ENCODE results near the gene SIPA1L3. TPM values are rescaled to one million over a fixed set of nuclear protein-coding genes. Genes with fewer than 3 reads are reported as not detected.

The SIPA1L3 gene
- total RNA-seq, 1 donor from 2014 or later, result 3.4 TPM

DNA sequence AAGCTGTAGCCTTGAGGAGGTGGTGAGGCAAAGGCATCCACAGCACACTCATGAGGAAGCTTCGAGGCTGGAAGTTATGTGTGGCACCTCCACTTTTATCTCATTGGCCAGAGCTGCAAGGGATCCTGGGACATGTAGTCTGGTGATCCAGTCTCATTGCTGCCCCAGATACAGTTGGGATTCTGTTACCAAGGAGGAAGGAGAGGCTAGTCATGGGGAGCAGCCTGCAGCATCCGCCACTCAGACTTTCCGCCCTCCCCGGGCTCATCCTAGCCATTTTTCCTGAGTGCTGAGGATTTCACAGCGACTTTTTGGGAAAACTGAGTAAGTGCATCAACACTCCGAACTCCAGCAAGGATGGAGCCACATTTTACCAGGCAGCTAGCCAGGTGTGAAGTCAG lies 242.7 kb downstream of the SIPA1L3 start:
- no peak for FAIRE-seq
- no peaks in the 10 kb centered on the region for H3K27me3 ChIP-seq (ENCODE audit: control insufficient read depth, insufficient read depth, low read length)
- DNase-seq (ENCODE audit: low read depth), result no peak
- H3K36me3 ChIP-seq (ENCODE audit: control insufficient read depth, insufficient read depth, low read length), result peaks cover 7% of the 10 kb centered on the region
- no peak overlapping the region for H3K4me3 ChIP-seq (ENCODE audit: low read depth, low read length)
- TF ChIP-seq CTCF (IDR thresholded peaks at IDR 0.05; ENCODE audit: insufficient read depth, low read length, severe bottlenecking), result no peak

DNA sequence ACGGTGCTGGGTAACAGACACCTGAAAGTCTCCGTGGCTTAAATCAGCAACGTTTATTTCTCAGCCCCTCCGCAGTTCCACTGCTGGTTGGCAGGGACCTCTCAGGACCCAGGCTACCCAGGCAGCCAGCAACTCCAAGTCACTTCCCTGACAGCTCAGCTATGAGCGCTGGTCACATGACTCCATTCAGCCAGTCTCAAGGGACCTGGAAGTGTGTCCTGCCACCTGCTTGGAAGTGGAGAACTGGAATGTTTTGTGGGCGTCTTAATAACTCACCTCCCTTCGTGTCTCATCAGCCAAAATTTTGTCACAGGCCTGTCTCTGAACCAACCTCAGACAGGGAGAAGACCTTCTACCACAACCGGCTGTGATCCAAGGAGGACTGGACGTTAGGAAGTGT lies 244.2 kb downstream of the SIPA1L3 start:
- H3K4me3 ChIP-seq (ENCODE audit: low read depth, low read length), result no peak overlapping the region
- FAIRE-seq (no peak), DNase-seq (ENCODE audit: low read depth) (no peak)
- H3K27me3 ChIP-seq (ENCODE audit: control insufficient read depth, insufficient read depth, low read length), result no peaks in the 10 kb centered on the region
- peaks cover 7% of the 10 kb centered on the region for H3K36me3 ChIP-seq (ENCODE audit: control insufficient read depth, insufficient read depth, low read length)
- TF ChIP-seq CTCF (IDR thresholded peaks at IDR 0.05; ENCODE audit: insufficient read depth, low read length, severe bottlenecking), result no peak

DNA sequence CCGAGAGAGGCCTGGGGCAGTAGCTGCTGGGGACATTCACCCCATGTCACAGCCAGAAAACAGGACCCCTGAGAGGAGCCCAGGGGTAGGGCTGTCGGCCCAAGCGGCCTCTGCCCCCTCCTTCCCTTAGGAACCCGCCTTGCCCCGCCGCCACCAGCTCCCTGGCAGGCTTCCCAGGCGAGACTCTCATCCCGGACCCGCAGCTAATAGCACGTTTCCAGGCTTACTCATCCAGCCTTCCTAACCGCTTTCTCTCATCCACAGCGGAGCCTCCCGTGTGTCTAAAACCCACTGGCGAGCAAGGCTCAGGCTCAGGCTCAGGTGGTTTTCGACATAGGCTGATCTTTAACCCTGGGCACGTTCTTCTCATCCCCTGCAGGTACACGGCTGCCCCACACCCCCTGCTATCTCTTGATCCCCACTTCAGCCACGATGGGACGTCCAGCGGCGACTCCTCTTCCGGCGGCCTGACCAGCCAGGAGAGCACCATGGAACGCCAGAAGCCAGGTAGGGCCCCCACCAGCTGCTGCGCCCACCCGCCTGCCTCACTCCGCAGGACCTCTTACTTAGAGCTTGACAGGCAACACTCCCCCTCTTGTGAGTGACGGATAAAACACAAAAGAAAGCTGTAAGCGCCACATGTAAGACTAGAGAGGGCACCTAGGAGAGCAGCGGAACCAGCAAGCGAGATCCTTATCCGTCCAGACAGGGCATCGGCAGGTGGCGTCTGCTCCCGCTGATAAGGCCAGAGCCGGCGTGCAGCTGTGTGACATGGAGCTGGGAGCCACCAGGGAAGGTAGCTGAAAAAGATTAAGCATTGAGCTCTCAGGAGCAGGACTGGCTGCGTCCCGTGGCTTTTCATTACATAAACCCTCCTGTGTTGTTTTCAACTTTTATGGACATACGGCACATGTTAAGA lies 245.7 kb downstream of the SIPA1L3 start:
- Histone ChIP-seq H3K4me3 (ENCODE audit: low read depth, low read length) (no peak overlapping the region), H3K27me3 (ENCODE audit: control insufficient read depth, insufficient read depth, low read length) (no peaks in the 10 kb centered on the region), H3K36me3 (ENCODE audit: control insufficient read depth, insufficient read depth, low read length) (peaks cover 7% of the 10 kb centered on the region)
- DNase-seq (ENCODE audit: low read depth) (no peak), FAIRE-seq (no peak)
- no peak for TF ChIP-seq CTCF (IDR thresholded peaks at IDR 0.05; ENCODE audit: insufficient read depth, low read length, severe bottlenecking)

GRCh38 chr19:38155453-38155852 lies 248.4 kb downstream of the SIPA1L3 start:
- Histone ChIP-seq H3K4me3 (ENCODE audit: low read depth, low read length) (no peak overlapping the region), H3K36me3 (ENCODE audit: control insufficient read depth, insufficient read depth, low read length) (peaks cover 5% of the 10 kb centered on the region), H3K27me3 (ENCODE audit: control insufficient read depth, insufficient read depth, low read length) (no peaks in the 10 kb centered on the region)
- no peak for FAIRE-seq
- no peak for TF ChIP-seq CTCF (IDR thresholded peaks at IDR 0.05; ENCODE audit: insufficient read depth, low read length, severe bottlenecking)
- peak; percentile 56 for DNase-seq (ENCODE audit: low read depth)

DNA sequence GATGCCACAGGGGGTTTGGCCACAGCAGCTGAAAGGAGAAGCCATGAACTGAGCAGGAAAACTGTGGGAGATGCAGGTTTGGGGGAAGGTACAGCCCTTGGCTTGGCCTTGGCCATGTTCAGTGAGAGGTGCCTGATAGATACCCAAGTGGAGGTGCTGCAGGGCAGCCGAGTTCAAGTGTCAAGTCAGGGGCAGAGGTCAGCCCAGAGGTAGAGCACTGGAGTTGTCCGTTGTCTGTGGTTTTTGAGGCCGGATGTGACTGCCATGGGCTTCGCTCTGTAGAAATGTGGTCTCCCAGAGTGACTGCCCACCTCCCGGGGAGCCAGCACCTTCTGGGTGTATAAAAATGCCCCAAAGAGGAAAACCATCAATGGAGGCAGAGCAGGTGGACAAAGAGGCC lies 251.7 kb downstream of the SIPA1L3 start:
- no peak for DNase-seq (ENCODE audit: low read depth)
- FAIRE-seq, result no peak
- H3K36me3 ChIP-seq (ENCODE audit: control insufficient read depth, insufficient read depth, low read length), result peaks cover 2% of the 10 kb centered on the region

More for the DNA sequence above, 251.7 kb downstream of the SIPA1L3 start:
- H3K4me3 ChIP-seq (ENCODE audit: low read depth, low read length), result no peak overlapping the region
- no peaks in the 10 kb centered on the region for H3K27me3 ChIP-seq (ENCODE audit: control insufficient read depth, insufficient read depth, low read length)
- no peak for TF ChIP-seq CTCF (IDR thresholded peaks at IDR 0.05; ENCODE audit: insufficient read depth, low read length, severe bottlenecking)
